IMR-90 (cell line): ENCODE results near the gene EIF2B4. TPM values are rescaled to one million over a fixed set of nuclear protein-coding genes. Genes with fewer than 3 reads are reported as not detected.

Experiments used
- ATAC-seq: fragments of 200-7000 bp; cut with Tn5 transposase; 2 replicates; pipeline ENCODE4 v1.9.1; 2020; ENCODE audit warnings: low read depth, mild to moderate bottlenecking, moderate library complexity
- Bru-seq: library from RNA; stranded (reverse); fragments of 400-500 nt; gene quantifications from one replicate; lab custom pipeline; 2021; lab: Mats Ljungman, UMichigan
- BruChase-seq, 2 experiments: library from RNA; stranded (reverse); fragments of 400-500 nt; gene quantifications; one replicate each; lab custom pipeline; 2021; lab: Mats Ljungman, UMichigan
- BruUV-seq: library from RNA; stranded (reverse); fragments of 400-500 nt; replicated peaks from 2 replicates; lab custom pipeline; 2021; lab: Mats Ljungman, UMichigan
- CTCF ChIA-PET: fragments of 300-600 bp; formaldehyde crosslinking; extraction: SDS; loops from one replicate; lab custom pipeline; 2021; ENCODE audit warnings: antibody characterized with exemption; lab: Yijun Ruan, JAX
- POLR2A ChIA-PET: fragments of 300-600 bp; sonication (Branson Sonifier 250); formaldehyde crosslinking; loops from one replicate; lab custom pipeline; 2022; ENCODE audit warnings: antibody characterized with exemption; ENCODE audit not compliant: unreplicated experiment; lab: Charles Lee
- DNase-seq: peaks from one replicate; pipeline ENCODE4 v3.0.0; 2013
- H2AFZ ChIP-seq: replicated peaks from 2 replicates; pipeline ENCODE3; 2013; ENCODE audit warnings: low read length, mild to moderate bottlenecking; ENCODE audit not compliant: poor library complexity
- H2AK5ac ChIP-seq: 2 replicates; pipeline ENCODE4 v1.6.1; 2013; ENCODE audit warnings: low read depth, low read length, inconsistent platforms
- H2AK9ac ChIP-seq: replicated peaks from 2 replicates; pipeline ENCODE3; 2013; ENCODE audit warnings: mild to moderate bottlenecking, low read depth, low read length, moderate library complexity; ENCODE audit not compliant: poor library complexity
- H2BK120ac ChIP-seq: 2 replicates; pipeline ENCODE4 v1.6.1; 2013; ENCODE audit warnings: low read depth, low read length, inconsistent platforms
- H2BK15ac ChIP-seq: 3 replicates; pipeline ENCODE4 v1.6.1; 2013; ENCODE audit warnings: low read depth, low read length, inconsistent platforms
- H2BK20ac ChIP-seq: 2 replicates; pipeline ENCODE4 v1.6.1; 2013; ENCODE audit warnings: low read depth, mild to moderate bottlenecking, inconsistent platforms, low read length, moderate library complexity
- H2BK5ac ChIP-seq: 2 replicates; pipeline ENCODE4 v1.6.1; 2013; ENCODE audit warnings: mild to moderate bottlenecking, low read depth, low read length, inconsistent platforms; ENCODE audit not compliant: poor library complexity, severe bottlenecking
- H3K14ac ChIP-seq: replicated peaks from 2 replicates; pipeline ENCODE4 v1.6.1; 2013; ENCODE audit warnings: low read depth, low read length, inconsistent platforms
- H3K18ac ChIP-seq: 2 replicates; pipeline ENCODE4 v1.6.1; 2013; ENCODE audit warnings: low read depth, low read length, control low read depth
- H3K23ac ChIP-seq: 2 replicates; pipeline ENCODE4 v1.6.1; 2013; ENCODE audit warnings: low read depth, low read length, inconsistent platforms
- H3K27ac ChIP-seq: 2 replicates; pipeline ENCODE4 v1.5.1; 2013; ENCODE audit warnings: mild to moderate bottlenecking, control low read depth, low read length; ENCODE audit not compliant: insufficient read depth
- H3K27me3 ChIP-seq: 2 replicates; pipeline ENCODE4 v1.6.1; 2013; ENCODE audit warnings: low read length; ENCODE audit not compliant: control insufficient read depth, insufficient read depth
- H3K36me3 ChIP-seq: 2 replicates; pipeline ENCODE4 v1.6.1; 2013; ENCODE audit warnings: low read length, mixed read lengths; ENCODE audit not compliant: control insufficient read depth, insufficient read depth
- H3K4ac ChIP-seq: 2 replicates; pipeline ENCODE4 v1.6.1; 2013; ENCODE audit warnings: low read depth, low read length, inconsistent platforms
- H3K4me1 ChIP-seq: 2 replicates; pipeline ENCODE4 v1.6.1; 2013; ENCODE audit warnings: low read length, mixed read lengths; ENCODE audit not compliant: control insufficient read depth, insufficient read depth
- H3K4me2 ChIP-seq: 2 replicates; pipeline ENCODE4 v1.6.1; 2013; ENCODE audit warnings: low read depth, mild to moderate bottlenecking, control low read depth, low read length, moderate library complexity
- H3K4me3 ChIP-seq: 2 replicates; pipeline ENCODE4 v1.5.1; 2013; ENCODE audit warnings: low read depth, mild to moderate bottlenecking, control low read depth, low read length, moderate library complexity; ENCODE audit not compliant: insufficient read depth
- H3K56ac ChIP-seq: 2 replicates; pipeline ENCODE4 v1.6.1; 2013; ENCODE audit warnings: low read length, inconsistent platforms; ENCODE audit not compliant: insufficient read depth; ENCODE audit errors: extremely low read depth
- H3K79me1 ChIP-seq, 2 experiments: 2 replicates each; pipeline ENCODE4 v1.6.1; 2013; ENCODE audit warnings: low read length in 2 of 2, inconsistent platforms in 1 of 2, low read depth in 1 of 2
- H3K9ac ChIP-seq: 2 replicates; pipeline ENCODE4 v1.6.1; 2013; ENCODE audit warnings: low read depth, low read length, control low read depth
- H3K9me1 ChIP-seq: 2 replicates; pipeline ENCODE4 v1.6.1; 2013; ENCODE audit warnings: low read length, inconsistent platforms; ENCODE audit not compliant: insufficient read depth
- H3K9me3 ChIP-seq: 2 replicates; pipeline ENCODE4 v1.6.1; 2013; ENCODE audit warnings: low read length; ENCODE audit not compliant: control insufficient read depth, insufficient read depth
- H4K20me1 ChIP-seq: 2 replicates; pipeline ENCODE4 v1.6.1; 2013; ENCODE audit warnings: low read length, inconsistent platforms; ENCODE audit not compliant: insufficient read depth
- H4K5ac ChIP-seq: 2 replicates; pipeline ENCODE4 v1.6.1; 2013; ENCODE audit warnings: mild to moderate bottlenecking, low read depth, low read length, control low read depth
- H4K8ac ChIP-seq, 2 experiments: 2 replicates each; pipeline ENCODE4 v1.6.1; 2013; ENCODE audit warnings: low read depth in 2 of 2, low read length in 2 of 2, control low read depth in 1 of 2, inconsistent platforms in 1 of 2
- H4K91ac ChIP-seq: 2 replicates; pipeline ENCODE4 v1.6.1; 2013; ENCODE audit warnings: low read depth, low read length, inconsistent platforms; ENCODE audit not compliant: insufficient read depth
- BHLHE40 ChIP-seq: fragments of 150-350 bp; IDR thresholded peaks from 2 replicates; pipeline ENCODE4 v1.6.1; 2016; ENCODE audit warnings: mild to moderate bottlenecking, low read depth, low read length
- CEBPB ChIP-seq: IDR thresholded peaks from 2 replicates; pipeline ENCODE4 v1.6.1; 2012; ENCODE audit warnings: low read depth, low read length, improper control_type of control experiment
- CTCF ChIP-seq: conservative IDR thresholded peaks from 2 replicates; pipeline ENCODE4 v1.5.1; 2012; ENCODE audit warnings: mild to moderate bottlenecking, low read depth, low read length, improper control_type of control experiment
- MXI1 ChIP-seq: IDR thresholded peaks from 2 replicates; pipeline ENCODE4 v1.6.1; 2012; ENCODE audit warnings: low read depth, mild to moderate bottlenecking, low read length, moderate library complexity, borderline replicate concordance
- RCOR1 ChIP-seq: IDR thresholded peaks from 2 replicates; pipeline ENCODE4 v1.6.1; 2012; ENCODE audit warnings: mild to moderate bottlenecking, low read length, improper control_type of control experiment; ENCODE audit not compliant: insufficient replicate concordance
- RFX5 ChIP-seq: IDR thresholded peaks from 2 replicates; pipeline ENCODE4 v1.8.0; 2012; ENCODE audit warnings: low read depth, mild to moderate bottlenecking, low read length, moderate library complexity
- SMC3 ChIP-seq: fragments of 150-350 bp; IDR thresholded peaks from 2 replicates; pipeline ENCODE4 v1.6.1; 2016; ENCODE audit warnings: low read depth, mild to moderate bottlenecking, antibody characterized with exemption, low read length, moderate library complexity
- WGBS, 2 experiments: methylation state at CpG; one replicate each; pipeline versions ENCODE4 v1.1.5 to v1.1.7; 2013; ENCODE audit warnings: missing lambda C conversion rate in 2 of 2; ENCODE audit not compliant: insufficient read length in 1 of 2; ENCODE audit errors: extremely low coverage in 2 of 2; 5-methylcytosine and 5-hydroxymethylcytosine counted together
- dilution Hi-C: fragments of 300-500 bp; cut with HindIII; formaldehyde crosslinking; loops from one replicate; pipeline ENCODE4 v1.14.3; 2018; ENCODE audit warnings: low sequenced_read_pairs; ENCODE audit not compliant: unreplicated experiment
- in situ Hi-C: fragments of 300-500 bp; cut with MboI; formaldehyde crosslinking; loops from 3 replicates; pipeline ENCODE4 v1.14.3; 2019; ENCODE audit warnings: low sequenced_read_pairs, inconsistent platforms, mixed read lengths
- intact Hi-C: fragments of 100-400 bp; cut with micrococcal nuclease; formaldehyde crosslinking; loops from 2 replicates; pipeline ENCODE4 v1.10.0; 2022
- long read RNA-seq: library from polyadenylated mRNA; unstranded; transcript quantifications from one replicate; pipeline ENCODE4 v2.0.0, GENCODE V29; 2021; ENCODE audit not compliant: unreplicated experiment
- polyA plus RNA-seq, 3 experiments: library from polyadenylated mRNA; depleted of rRNA; stranded (reverse); fragments of >200 nt; gene quantifications; 2 replicates each; pipeline ENCODE4 v1.2.3, GENCODE V29; 2012; ENCODE audit warnings: low replicate concordance in 1 of 3
- total RNA-seq: library from RNA; depleted of rRNA; stranded (reverse); fragments of >200 nt; gene quantifications from 2 replicates; pipeline ENCODE4 v1.2.3, GENCODE V29; 2012; rRNA removed
- TF ChIP-seq, protein P1 (sequence below): fragments of 150-350 bp; IDR thresholded peaks from 2 replicates; pipeline ENCODE4 v1.6.1; 2016; ENCODE audit warnings: low read depth, mild to moderate bottlenecking, low read length, moderate library complexity, borderline replicate concordance
- TF ChIP-seq, protein P2 (sequence below): fragments of 150-350 bp; IDR thresholded peaks from 2 replicates; pipeline ENCODE4 v1.6.1; 2017; ENCODE audit warnings: mild to moderate bottlenecking, antibody characterized with exemption, low read length, low read depth

The EIF2B4 gene
- total RNA-seq (47.9 and 48.9 TPM in 2 replicates), polyA plus RNA-seq (2012; rRNA removed) (40.3 and 43.8 TPM in 2 replicates), Bru-seq, nascent RNA (percentile 72 among the genes with signal in this experiment), BruChase-seq, experiment 1, labeled RNA remaining after a 6-hour chase (percentile 79 among the genes with signal in this experiment), BruChase-seq, experiment 2, labeled RNA remaining after a 2-hour chase (percentile 72 among the genes with signal in this experiment)
- polyA plus RNA-seq (2012; cell fraction: cytosol; rRNA removed) = 26.6 and 38.5 TPM in 2 replicates
- 75.0 and 118 TPM in 2 replicates for polyA plus RNA-seq (2012; cell fraction: nucleus; rRNA removed; ENCODE audit: low replicate concordance)
- long read RNA-seq, transcript EIF2B4-201 (13 exons, 1,792 nt) = major isoform, 43 of 86 reads
- long read RNA-seq, transcript EIF2B4-205 (13 exons, 1,608 nt) = minor isoform, 19 of 86 reads
- long read RNA-seq, partial matches to known transcripts = 8 of 86 reads
- long read RNA-seq, other reads (novel, unspliced or antisense) = 12 of 86 reads

DNA sequence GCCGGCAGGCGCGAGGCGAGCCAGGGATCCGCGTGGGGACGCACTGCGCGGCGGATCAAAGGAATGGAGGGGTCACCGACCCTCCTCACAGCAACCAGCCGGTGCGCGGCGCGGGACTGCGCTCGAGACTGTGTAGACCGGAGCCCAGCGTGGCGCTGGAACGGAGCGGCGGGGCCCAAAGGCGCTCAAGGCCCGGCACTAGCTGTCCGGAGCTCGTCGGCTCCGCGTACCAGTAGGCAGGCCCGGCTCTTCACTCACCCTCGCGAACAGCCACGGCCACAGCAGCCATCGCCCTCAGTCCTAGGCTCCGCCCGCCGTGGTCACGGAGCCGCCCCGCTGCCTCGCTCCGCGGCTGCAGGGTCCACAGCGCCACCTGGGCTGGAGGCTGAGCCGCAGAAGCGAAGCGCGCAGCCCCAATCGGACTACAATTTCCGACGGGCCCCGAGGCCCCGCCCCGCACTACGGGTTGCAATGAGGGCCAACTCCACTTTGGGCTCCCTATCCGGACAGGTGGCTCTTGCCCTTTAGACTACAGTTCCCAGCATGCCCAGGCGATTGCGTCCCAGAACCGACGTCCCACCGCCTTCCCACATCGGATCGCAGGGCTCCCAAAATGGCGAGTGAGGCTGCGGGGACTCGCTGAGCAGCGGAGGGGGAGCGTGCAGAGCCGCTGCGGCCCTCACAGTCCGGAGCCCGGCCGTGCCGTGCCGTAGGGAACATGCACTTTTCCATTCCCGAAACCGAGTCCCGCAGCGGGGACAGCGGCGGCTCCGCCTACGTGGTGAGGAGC is at the start of gene EIF2B4, which contains the start of gene SNX17:
Gene EIF2B4 (minus strand): TSS at position 313 of the 790 bp plus-strand sequence. CDS start 24 bp downstream, at position 289.
Gene SNX17 (plus strand): TSS at position 591 of the 790 bp plus-strand sequence. CDS start 128 bp downstream, at position 719.
- in situ Hi-C loops (no loop called here), intact Hi-C loops (loop anchor here (1.0 kb wide), 1 partner anchor 49 kb away; no protein-coding TSS in a partner anchor), dilution Hi-C loops (no loop called here)
- peak within 1 kb of the TSS; percentile 71 for H3K4me3 ChIP-seq
- H3K4me1 ChIP-seq = peaks cover 8% of the 10 kb centered on the region
- peak within 1 kb of the TSS; percentile 98 for H2AK5ac ChIP-seq
- peak within 1 kb of the TSS; percentile 88 for H3K56ac ChIP-seq
- no peak within 1 kb of the TSS; the same call in 1 of the 2 replicates for H3K18ac ChIP-seq
- peaks cover 5% of the 10 kb centered on the region; the same call in 1 of the 2 replicates for H3K9me1 ChIP-seq
- H3K4ac ChIP-seq = peak within 1 kb of the TSS; percentile 95
- BruUV-seq = no TSS peak
- peak within 1 kb of the TSS; percentile 86 for H2BK5ac ChIP-seq
- peak within 1 kb of the TSS; percentile 44 for H4K5ac ChIP-seq
- H2AK9ac ChIP-seq = peak within 1 kb of the TSS; percentile 98
- peak; percentile 99 for DNase-seq
- H3K9ac ChIP-seq = peak within 1 kb of the TSS; percentile 78
- ATAC-seq = peak; percentile 94
- peak within 1 kb of the TSS; percentile 84 for H3K27ac ChIP-seq
- H3K4me2 ChIP-seq = peak within 1 kb of the TSS; percentile 97
- no peaks in the 10 kb centered on the region for H3K9me3 ChIP-seq
- H3K27me3 ChIP-seq = no peaks in the 10 kb centered on the region
- peak within 1 kb of the TSS; percentile 77 for H3K23ac ChIP-seq
- H4K91ac ChIP-seq = peak within 1 kb of the TSS; percentile 95
- CTCF ChIA-PET = interaction anchor here (0.6 to 1.4 kb wide), 2 partner anchors 16 to 46 kb away, joined by 3 read pairs; no protein-coding TSS in a partner anchor
- H2BK120ac ChIP-seq = peak within 1 kb of the TSS; percentile 37
- H4K20me1 ChIP-seq = peaks cover 15% of the 10 kb centered on the region; the same call in 1 of the 2 replicates
- H3K36me3 ChIP-seq = peaks cover 40% of the 10 kb centered on the region
- peak within 1 kb of the TSS; percentile 98 for H2AFZ ChIP-seq
- 0 out of 3 replicates have a peak within 1 kb of the TSS, but pooled peaks have one; percentile 15 for H2BK15ac ChIP-seq
- POLR2A ChIA-PET = interaction anchor here (0.5 kb wide), 1 partner anchor 50 kb away, joined by 4 read pairs; no protein-coding TSS in a partner anchor
- peaks cover 31 to 70% of the 10 kb centered on the region in 2 experiments for H3K79me1 ChIP-seq
- 1% methylated on average over 55 of the region's 85 CpGs; no CpG with 5 or more reads in 1 of the 2 experiments for WGBS, 2 experiments
- H4K8ac ChIP-seq = peak within 1 kb of the TSS; percentile 82 to 96
- H3K14ac ChIP-seq = peak within 1 kb of the TSS; percentile 94
- no peak within 1 kb of the TSS for H2BK20ac ChIP-seq
- TF ChIP-seq, protein P1, sequence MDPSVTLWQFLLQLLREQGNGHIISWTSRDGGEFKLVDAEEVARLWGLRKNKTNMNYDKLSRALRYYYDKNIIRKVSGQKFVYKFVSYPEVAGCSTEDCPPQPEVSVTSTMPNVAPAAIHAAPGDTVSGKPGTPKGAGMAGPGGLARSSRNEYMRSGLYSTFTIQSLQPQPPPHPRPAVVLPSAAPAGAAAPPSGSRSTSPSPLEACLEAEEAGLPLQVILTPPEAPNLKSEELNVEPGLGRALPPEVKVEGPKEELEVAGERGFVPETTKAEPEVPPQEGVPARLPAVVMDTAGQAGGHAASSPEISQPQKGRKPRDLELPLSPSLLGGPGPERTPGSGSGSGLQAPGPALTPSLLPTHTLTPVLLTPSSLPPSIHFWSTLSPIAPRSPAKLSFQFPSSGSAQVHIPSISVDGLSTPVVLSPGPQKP = no peak
- TF ChIP-seq, protein P2, sequence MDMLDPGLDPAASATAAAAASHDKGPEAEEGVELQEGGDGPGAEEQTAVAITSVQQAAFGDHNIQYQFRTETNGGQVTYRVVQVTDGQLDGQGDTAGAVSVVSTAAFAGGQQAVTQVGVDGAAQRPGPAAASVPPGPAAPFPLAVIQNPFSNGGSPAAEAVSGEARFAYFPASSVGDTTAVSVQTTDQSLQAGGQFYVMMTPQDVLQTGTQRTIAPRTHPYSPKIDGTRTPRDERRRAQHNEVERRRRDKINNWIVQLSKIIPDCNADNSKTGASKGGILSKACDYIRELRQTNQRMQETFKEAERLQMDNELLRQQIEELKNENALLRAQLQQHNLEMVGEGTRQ = no peak
- peak; percentile 81; the same call in 1 of the 2 replicates for TF ChIP-seq MXI1
- peak; percentile 96 for TF ChIP-seq CTCF
- TF ChIP-seq BHLHE40 = no peak
- peak; percentile 86 for TF ChIP-seq RCOR1
- TF ChIP-seq RFX5 = no peak
- TF ChIP-seq CEBPB = peak; percentile 83
- peak; percentile 39; the same call in 1 of the 2 replicates for TF ChIP-seq SMC3
